PC-3 (cell line): Measurements from ENCODE around the gene GPR108. TPM values are rescaled to one million over a fixed set of nuclear protein-coding genes. Genes with fewer than 3 reads are reported as not detected.
"Not testable (repeated sequence)": the region's sequence is repeated elsewhere in the genome, so short reads cannot be mapped to it uniquely, and the experiment has no call there.

Experiments
- ATAC-seq: fragments of 200-7000 bp; cut with Tn5 transposase; 2 replicates; pipeline ENCODE4 v1.9.1; 2020; ENCODE audit warnings: mild to moderate bottlenecking, moderate library complexity
- BruUV-seq: library from RNA; stranded (reverse); fragments of 400-500 nt; replicated peaks from 2 replicates; lab custom pipeline; 2021; lab: Mats Ljungman, UMichigan
- CTCF ChIA-PET: fragments of 300-600 bp; sonication (Branson Sonifier 250); formaldehyde crosslinking; loops from one replicate; lab custom pipeline; 2022; ENCODE audit warnings: antibody characterized with exemption; lab: Charles Lee
- POLR2A ChIA-PET: fragments of 300-600 bp; sonication (Branson Sonifier 250); formaldehyde crosslinking; loops from one replicate; lab custom pipeline; 2022; ENCODE audit warnings: antibody characterized with exemption; ENCODE audit not compliant: unreplicated experiment; lab: Charles Lee
- DNase-seq: peaks from one replicate; pipeline ENCODE4 v3.0.0-alpha.2; 2015
- H2AFZ ChIP-seq: fragments of 300-600 bp; sonication (generic); 2 replicates; pipeline ENCODE4 v1.6.0; 2016; ENCODE audit warnings: antibody characterized with exemption, low read length
- H3F3A ChIP-seq: fragments of 300-600 bp; sonication (generic); one replicate; pipeline ENCODE4 v1.6.0; 2017; ENCODE audit warnings: antibody characterized with exemption, low read length, control low read depth, mild to moderate bottlenecking; ENCODE audit not compliant: unreplicated experiment
- H3K27ac ChIP-seq: fragments of 300-600 bp; sonication (generic); 2 replicates; pipeline ENCODE4 v1.5.1; 2016; ENCODE audit warnings: mild to moderate bottlenecking, low read length
- H3K27me3 ChIP-seq: fragments of 300-600 bp; sonication (generic); 2 replicates; pipeline ENCODE4 v1.6.1; 2016; ENCODE audit warnings: low read length, mixed read lengths
- H3K36me3 ChIP-seq: fragments of 300-600 bp; sonication (generic); 2 replicates; pipeline ENCODE4 v1.6.1; 2016; ENCODE audit warnings: low read depth, mixed run types, low read length, mixed read lengths
- H3K4me1 ChIP-seq: fragments of 300-600 bp; sonication (generic); 2 replicates; pipeline ENCODE4 v1.5.1; 2016; ENCODE audit warnings: low read length; ENCODE audit not compliant: insufficient read depth
- H3K4me2 ChIP-seq: fragments of 300-600 bp; sonication (generic); 2 replicates; pipeline ENCODE4 v1.6.0; 2016; ENCODE audit warnings: low read length
- H3K4me3 ChIP-seq: fragments of 300-600 bp; sonication (generic); 2 replicates; pipeline ENCODE4 v1.5.1; 2016; ENCODE audit warnings: mild to moderate bottlenecking, low read length, mixed read lengths
- H3K79me2 ChIP-seq: fragments of 300-600 bp; sonication (generic); 2 replicates; pipeline ENCODE4 v1.6.1; 2017; ENCODE audit warnings: low read length, mixed read lengths
- H3K9ac ChIP-seq: fragments of 300-600 bp; sonication (generic); 2 replicates; pipeline ENCODE4 v1.6.0; 2016; ENCODE audit warnings: mild to moderate bottlenecking, low read length
- H3K9me2 ChIP-seq: fragments of 300-600 bp; sonication (generic); replicated peaks from 2 replicates; pipeline ENCODE4 v1.6.1; 2016; ENCODE audit warnings: mixed run types, low read length, mixed read lengths
- H3K9me3 ChIP-seq: fragments of 300-600 bp; sonication (generic); 2 replicates; pipeline ENCODE4 v1.6.1; 2016; ENCODE audit warnings: low read length, mixed read lengths
- H4K20me1 ChIP-seq: fragments of 300-600 bp; sonication (generic); 2 replicates; pipeline ENCODE4 v1.6.1; 2016; ENCODE audit warnings: low read length, mixed read lengths
- CTCF ChIP-seq: fragments of 300-600 bp; sonication (generic); conservative IDR thresholded peaks from 2 replicates; pipeline ENCODE4 v1.5.1; 2017; ENCODE audit warnings: antibody characterized with exemption, low read depth, mild to moderate bottlenecking, low read length
- EZH2 ChIP-seq: fragments of 300-600 bp; sonication (generic); IDR thresholded peaks from one replicate; pipeline ENCODE4 v1.6.1; 2017; ENCODE audit warnings: antibody characterized with exemption, mild to moderate bottlenecking, low read length; ENCODE audit not compliant: unreplicated experiment
- EZH2phosphoT487 ChIP-seq: fragments of 300-600 bp; sonication (generic); IDR thresholded peaks from 2 replicates; pipeline ENCODE4 v1.6.1; 2018; ENCODE audit warnings: mild to moderate bottlenecking, antibody characterized with exemption, low read length, borderline replicate concordance
- intact Hi-C: fragments of 100-400 bp; cut with micrococcal nuclease; formaldehyde crosslinking; loops from 2 replicates; pipeline ENCODE4 v1.9.0; 2023
- total RNA-seq: library from RNA; depleted of rRNA; stranded (reverse); fragments of >200 nt; gene quantifications from 2 replicates; pipeline ENCODE4 v1.2.3, GENCODE V29; 2014

GPR108 gene
- total RNA-seq, 1 experiment from 2014 or later: 78.7 TPM

- no peaks in the 10 kb centered on the region for H3K79me2 ChIP-seq
- H3K27me3 ChIP-seq: peaks cover 22% of the 10 kb centered on the region
- H3K9me2 ChIP-seq: no peaks in the 10 kb centered on the region
- no peaks in the 10 kb centered on the region for H3K9me3 ChIP-seq
- no peak overlapping the region for H3K9ac ChIP-seq
- H2AFZ ChIP-seq: no peak overlapping the region
- TF ChIP-seq CTCF (peak; percentile 51), EZH2 (no peak)
- H4K20me1 ChIP-seq: no peaks in the 10 kb centered on the region
- intact Hi-C loops: no loop called here
- no peaks in the 10 kb centered on the region for H3K36me3 ChIP-seq
- BruUV-seq: no TSS peak
- DNase-seq: peak; percentile 40
- POLR2A ChIA-PET: no interaction called here
- no peaks in the 10 kb centered on the region for H3F3A ChIP-seq
- peak; percentile 48; the same call in 1 of the 2 replicates for ATAC-seq
- CTCF ChIA-PET: no interaction called here
- H3K4me2 ChIP-seq: no peak overlapping the region
- no peak overlapping the region for H3K27ac ChIP-seq
- H3K4me3 ChIP-seq: no peak overlapping the region
- H3K4me1 ChIP-seq: no peaks in the 10 kb centered on the region
These were observed 26.9 kb downstream of the GPR108 start for GRCh38 chr19:6710273-6711077.

- H3K79me2 ChIP-seq: no peaks in the 10 kb centered on the region
- POLR2A ChIA-PET: no interaction called here
These were observed 27.8 kb downstream of the GPR108 start for GRCh38 chr19:6709549-6709948.

GRCh38 chr19:6708913-6709312 lies 28.5 kb downstream of the GPR108 start:
- H3K27ac ChIP-seq, H3K9ac ChIP-seq, POLR2A ChIA-PET, H3K36me3 ChIP-seq, H3K4me2 ChIP-seq, H3F3A ChIP-seq, DNase-seq, H3K79me2 ChIP-seq, H3K4me1 ChIP-seq, BruUV-seq, H3K9me3 ChIP-seq, H3K9me2 ChIP-seq, ATAC-seq, H3K4me3 ChIP-seq, intact Hi-C loops, H4K20me1 ChIP-seq, H2AFZ ChIP-seq: not testable (repeated sequence)
- CTCF ChIA-PET: interaction anchor here (0.6 kb wide), 1 partner anchor 29 kb away, joined by 4 read pairs; no protein-coding TSS in a partner anchor
- H3K27me3 ChIP-seq: peaks cover 22% of the 10 kb centered on the region

More at GRCh38 chr19:6709549-6709948, 27.8 kb downstream of the GPR108 start:
- no TSS peak for BruUV-seq
- H3K27me3 ChIP-seq: peaks cover 22% of the 10 kb centered on the region
- intact Hi-C loops: no loop called here
- no peaks in the 10 kb centered on the region for H3K9me3 ChIP-seq
- H3F3A ChIP-seq: no peaks in the 10 kb centered on the region
- no peaks in the 10 kb centered on the region for H3K9me2 ChIP-seq
- TF ChIP-seq EZH2 (no peak), CTCF (no peak), EZH2phosphoT487 (no peak)
- H4K20me1 ChIP-seq: no peaks in the 10 kb centered on the region
- no peaks in the 10 kb centered on the region for H3K36me3 ChIP-seq
- no peak overlapping the region for H3K27ac ChIP-seq
- H3K4me3 ChIP-seq: no peak overlapping the region
- no peak overlapping the region for H2AFZ ChIP-seq
- CTCF ChIA-PET: no interaction called here
- H3K4me1 ChIP-seq: no peaks in the 10 kb centered on the region
- H3K9ac ChIP-seq: no peak overlapping the region
- H3K4me2 ChIP-seq: no peak overlapping the region
- no peak for DNase-seq
- no peak for ATAC-seq
